ENCODE results near the gene LYRM4.

Gene LYRM4

GRCh38 chr6:5230081-5230480 lies 30.7 kb downstream of the LYRM4 start:
- H3K4me2 ChIP-seq, result no peak overlapping the region

GRCh38 chr6:5229356-5229755 lies 31.4 kb downstream of the LYRM4 start:
- Histone ChIP-seq H3K4me3 (IDR thresholded peaks at IDR 0.05; ENCODE audit: insufficient read depth, low read depth, low read length) (no peak overlapping the region), H3K36me3 (ENCODE audit: insufficient read depth) (no peaks in the 10 kb centered on the region), H3K27me3 (ENCODE audit: insufficient read depth, low read depth) (no peaks in the 10 kb centered on the region), H3K4me1 (ENCODE audit: low read depth, poor library complexity, severe bottlenecking) (no peaks in the 10 kb centered on the region), H2AFZ (ENCODE audit: low read depth) (no peak overlapping the region), H3K4me2 (no peak overlapping the region), H3K27ac (no peak overlapping the region), H4K20me1 (ENCODE audit: insufficient read depth) (no peaks in the 10 kb centered on the region), H3K9ac (no peak overlapping the region), H3K79me2 (ENCODE audit: insufficient read depth, low read depth) (no peaks in the 10 kb centered on the region)
- no peak for TF ChIP-seq CTCF (conservative IDR thresholded peaks at IDR 0.05; ENCODE audit: low read depth, low read length)

More at GRCh38 chr6:5230081-5230480, 30.7 kb downstream of the LYRM4 start:
- Histone ChIP-seq H3K36me3 (ENCODE audit: insufficient read depth) (no peaks in the 10 kb centered on the region), H2AFZ (ENCODE audit: low read depth) (no peak overlapping the region), H4K20me1 (ENCODE audit: insufficient read depth) (no peaks in the 10 kb centered on the region), H3K4me3 (IDR thresholded peaks at IDR 0.05; ENCODE audit: insufficient read depth, low read depth, low read length) (no peak overlapping the region), H3K9ac (no peak overlapping the region), H3K27me3 (ENCODE audit: insufficient read depth, low read depth) (no peaks in the 10 kb centered on the region), H3K4me1 (ENCODE audit: low read depth, poor library complexity, severe bottlenecking) (no peaks in the 10 kb centered on the region), H3K79me2 (ENCODE audit: insufficient read depth, low read depth) (no peaks in the 10 kb centered on the region), H3K27ac (no peak overlapping the region)
- TF ChIP-seq CTCF (conservative IDR thresholded peaks at IDR 0.05; ENCODE audit: low read depth, low read length), result no peak

GRCh38 chr6:5223309-5223708 lies 37.4 kb downstream of the LYRM4 start:
- no peak overlapping the region for H2AFZ ChIP-seq (ENCODE audit: low read depth)
- no peak for TF ChIP-seq CTCF (conservative IDR thresholded peaks at IDR 0.05; ENCODE audit: low read depth, low read length)
- no peaks in the 10 kb centered on the region for H4K20me1 ChIP-seq (ENCODE audit: insufficient read depth)
- H3K4me2 ChIP-seq, result no peak overlapping the region
- H3K79me2 ChIP-seq (ENCODE audit: insufficient read depth, low read depth), result no peaks in the 10 kb centered on the region
- no peak overlapping the region for H3K4me3 ChIP-seq (IDR thresholded peaks at IDR 0.05; ENCODE audit: insufficient read depth, low read depth, low read length)
- no peaks in the 10 kb centered on the region for H3K4me1 ChIP-seq (ENCODE audit: low read depth, poor library complexity, severe bottlenecking)
- H3K9ac ChIP-seq, result no peak overlapping the region
- H3K36me3 ChIP-seq (ENCODE audit: insufficient read depth), result no peaks in the 10 kb centered on the region
- H3K27ac ChIP-seq, result no peak overlapping the region
- H3K27me3 ChIP-seq (ENCODE audit: insufficient read depth, low read depth), result no peaks in the 10 kb centered on the region

GRCh38 chr6:5220443-5220842 lies 40.3 kb downstream of the LYRM4 start:
- H3K27me3 ChIP-seq (ENCODE audit: insufficient read depth, low read depth), result no peaks in the 10 kb centered on the region
- no peak overlapping the region for H3K4me2 ChIP-seq
- no peak overlapping the region for H2AFZ ChIP-seq (ENCODE audit: low read depth)
- H3K36me3 ChIP-seq (ENCODE audit: insufficient read depth), result no peaks in the 10 kb centered on the region
- no peaks in the 10 kb centered on the region for H3K4me1 ChIP-seq (ENCODE audit: low read depth, poor library complexity, severe bottlenecking)
- no peaks in the 10 kb centered on the region for H3K79me2 ChIP-seq (ENCODE audit: insufficient read depth, low read depth)
- H3K27ac ChIP-seq, result no peak overlapping the region
- H3K9ac ChIP-seq, result no peak overlapping the region
- no peak for TF ChIP-seq CTCF (conservative IDR thresholded peaks at IDR 0.05; ENCODE audit: low read depth, low read length)
- H3K4me3 ChIP-seq (IDR thresholded peaks at IDR 0.05; ENCODE audit: insufficient read depth, low read depth, low read length), result no peak overlapping the region
- H4K20me1 ChIP-seq (ENCODE audit: insufficient read depth), result no peaks in the 10 kb centered on the region
